GM19023 (cell line): ENCODE measurements around the gene TYROBP.
"Not testable (repeated sequence)": the region's sequence is repeated elsewhere in the genome, so short reads cannot be mapped to it uniquely, and the experiment has no call there.

ENCODE experiments used
- ATAC-seq: cut with Tn5 transposase; IDR thresholded peaks from one replicate; pipeline ENCODE4 v1.9.1; 2021; ENCODE audit warnings: mild to moderate bottlenecking, moderate library complexity; ENCODE audit not compliant: unreplicated experiment

Gene TYROBP

GRCh38 chr19:35874392-35874930 lies 33.6 kb downstream of the TYROBP start:
- ATAC-seq: no peak

- no peak for ATAC-seq
Measured at GRCh38 chr19:35872180-35872579, 35.9 kb downstream of the TYROBP start.

GRCh38 chr19:35871611-35872010 lies 36.5 kb downstream of the TYROBP start:
- ATAC-seq: no peak

GRCh38 chr19:35870798-35871197 lies 37.3 kb downstream of the TYROBP start:
- ATAC-seq: no peak

- ATAC-seq: not testable (repeated sequence)
Measured at GRCh38 chr19:35870124-35870736, 37.9 kb downstream of the TYROBP start.

GRCh38 chr19:35869327-35870123 lies 38.6 kb downstream of the TYROBP start:
- ATAC-seq: peak; percentile 73

- ATAC-seq: no peak
Measured at GRCh38 chr19:35868823-35869326, 39.2 kb downstream of the TYROBP start.

- ATAC-seq: no peak
Measured at GRCh38 chr19:35868172-35868822, 39.8 kb downstream of the TYROBP start, which contains the start of gene APLP1. APLP1 (plus strand) TSS chr19:35868574; CDS start chr19:35868637, 63 bp downstream.

- no peak for ATAC-seq
Measured at GRCh38 chr19:35863018-35863417, 45.1 kb downstream of the TYROBP start.

- no peak for ATAC-seq
Measured at GRCh38 chr19:35862528-35862927, 45.6 kb downstream of the TYROBP start.

- ATAC-seq: no peak
Measured at GRCh38 chr19:35861640-35862160, 46.4 kb downstream of the TYROBP start.

- ATAC-seq: no peak
Measured at GRCh38 chr19:35860818-35861639, 47.1 kb downstream of the TYROBP start.

GRCh38 chr19:35860436-35860817 lies 47.7 kb downstream of the TYROBP start:
- ATAC-seq: no peak

GRCh38 chr19:35859414-35859813 lies 48.7 kb downstream of the TYROBP start:
- ATAC-seq: no peak

GRCh38 chr19:35858311-35858710 lies 49.8 kb downstream of the TYROBP start:
- ATAC-seq: no peak

- no peak for ATAC-seq
Measured at GRCh38 chr19:35856546-35857149, 51.4 kb downstream of the TYROBP start, which contains the start of gene KIRREL2. KIRREL2 (plus strand) TSS chr19:35856911; CDS start chr19:35857120, 209 bp downstream.
